Measurements from ENCODE around the gene INPP5D. TPM values are rescaled to one million over a fixed set of nuclear protein-coding genes. Genes with fewer than 3 reads are reported as not detected.
A peak's percentile ranks its signal among the peaks of the same experiment; 100 is the strongest.

Gene INPP5D
- total RNA-seq, 4 donors from 2014 or later: 8.0 to 12.5 (median 11.9) TPM

DNA sequence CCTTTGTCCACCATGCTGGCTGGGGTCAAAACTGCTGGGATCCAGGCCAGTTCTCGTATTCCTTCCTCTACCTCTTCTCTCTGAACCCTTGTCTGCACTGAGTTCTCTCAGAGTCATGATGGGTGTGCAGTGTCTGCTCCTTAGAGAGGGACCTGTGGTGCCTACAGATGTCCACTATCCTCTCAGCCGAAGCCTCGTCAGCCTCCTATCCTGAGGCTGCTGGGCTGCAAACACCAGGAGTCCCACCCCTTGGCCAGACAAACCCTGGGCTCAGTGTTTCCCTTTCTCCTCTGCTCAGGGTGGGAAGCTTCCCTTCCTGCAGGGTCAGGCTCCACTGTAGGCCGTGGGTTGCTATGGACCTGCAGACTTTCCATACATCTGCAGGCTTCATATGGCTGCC is 2.3 kb downstream of the INPP5D start:
- no peak for TF ChIP-seq EP300 (IDR thresholded peaks at IDR 0.05)
- TF ChIP-seq POLR2A (IDR thresholded peaks at IDR 0.05; ENCODE audit: low read depth): no peak
- TF ChIP-seq POLR2AphosphoS5 (IDR thresholded peaks at IDR 0.05): no peak
- TF ChIP-seq, protein P1, sequence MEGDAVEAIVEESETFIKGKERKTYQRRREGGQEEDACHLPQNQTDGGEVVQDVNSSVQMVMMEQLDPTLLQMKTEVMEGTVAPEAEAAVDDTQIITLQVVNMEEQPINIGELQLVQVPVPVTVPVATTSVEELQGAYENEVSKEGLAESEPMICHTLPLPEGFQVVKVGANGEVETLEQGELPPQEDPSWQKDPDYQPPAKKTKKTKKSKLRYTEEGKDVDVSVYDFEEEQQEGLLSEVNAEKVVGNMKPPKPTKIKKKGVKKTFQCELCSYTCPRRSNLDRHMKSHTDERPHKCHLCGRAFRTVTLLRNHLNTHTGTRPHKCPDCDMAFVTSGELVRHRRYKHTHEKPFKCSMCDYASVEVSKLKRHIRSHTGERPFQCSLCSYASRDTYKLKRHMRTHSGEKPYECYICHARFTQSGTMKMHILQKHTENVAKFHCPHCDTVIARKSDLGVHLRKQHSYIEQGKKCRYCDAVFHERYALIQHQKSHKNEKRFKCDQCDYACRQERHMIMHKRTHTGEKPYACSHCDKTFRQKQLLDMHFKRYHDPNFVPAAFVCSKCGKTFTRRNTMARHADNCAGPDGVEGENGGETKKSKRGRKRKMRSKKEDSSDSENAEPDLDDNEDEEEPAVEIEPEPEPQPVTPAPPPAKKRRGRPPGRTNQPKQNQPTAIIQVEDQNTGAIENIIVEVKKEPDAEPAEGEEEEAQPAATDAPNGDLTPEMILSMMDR (IDR thresholded peaks at IDR 0.05): no peak
- peak overlapping the region in 3 of 4 donors; percentile 72 to 74 (median 72) for H3K27ac ChIP-seq (replicated peaks in 1 of 4)
- peak overlapping the region; percentile 43 to 57 (median 50) for H3K4me3 ChIP-seq
- no peaks in the 10 kb centered on the region for H3K27me3 ChIP-seq
- no peaks in the 10 kb centered on the region for H3K36me3 ChIP-seq
- DNase-seq (ENCODE audit: extremely low spot score): no peak
- 59% methylated on average over 4 of the region's 4 CpGs for whole genome bisulfite sequencing
- peaks cover 27 to 50% (median 41%) of the 10 kb centered on the region in 4 donors for H3K4me1 ChIP-seq
- H3K9me3 ChIP-seq: no peaks in the 10 kb centered on the region
- intact Hi-C loops (cut with DNase I): no loop called here

DNA sequence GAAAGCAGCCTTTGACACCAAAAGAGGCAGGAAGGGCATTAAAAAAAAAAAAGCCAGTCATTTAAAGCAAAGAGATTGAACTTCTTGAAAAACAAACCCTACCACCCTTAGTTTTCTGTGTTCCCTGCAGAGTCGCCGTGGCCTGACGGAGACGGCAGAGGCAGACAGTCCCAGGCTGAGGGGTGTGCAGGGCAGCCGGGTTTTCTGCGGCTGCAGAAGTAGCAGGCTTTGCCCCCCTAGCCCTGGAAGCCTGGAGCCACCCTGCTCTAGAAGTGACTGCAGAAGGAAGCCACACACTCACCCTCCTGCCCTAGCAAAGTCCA is 2.8 kb downstream of the INPP5D start:
- H3K4me1 ChIP-seq: peaks cover 27 to 50% (median 41%) of the 10 kb centered on the region in 4 donors
- no peak for DNase-seq (ENCODE audit: extremely low spot score)
- no peaks in the 10 kb centered on the region for H3K9me3 ChIP-seq
- TF ChIP-seq, protein P1 (IDR thresholded peaks at IDR 0.05): no peak
- TF ChIP-seq POLR2A (IDR thresholded peaks at IDR 0.05; ENCODE audit: low read depth): no peak
- no peak for TF ChIP-seq POLR2AphosphoS5 (IDR thresholded peaks at IDR 0.05)
- TF ChIP-seq EP300 (IDR thresholded peaks at IDR 0.05): no peak
- H3K27ac ChIP-seq (replicated peaks in 1 of 4): no peak overlapping the region
- no peaks in the 10 kb centered on the region for H3K36me3 ChIP-seq
- no peaks in the 10 kb centered on the region for H3K27me3 ChIP-seq
- peak overlapping the region in 1 of 4 donors; percentile 57 for H3K4me3 ChIP-seq
- 91% methylated on average over 6 of the region's 6 CpGs for WGBS
- intact Hi-C loops (cut with DNase I): no loop called here

DNA sequence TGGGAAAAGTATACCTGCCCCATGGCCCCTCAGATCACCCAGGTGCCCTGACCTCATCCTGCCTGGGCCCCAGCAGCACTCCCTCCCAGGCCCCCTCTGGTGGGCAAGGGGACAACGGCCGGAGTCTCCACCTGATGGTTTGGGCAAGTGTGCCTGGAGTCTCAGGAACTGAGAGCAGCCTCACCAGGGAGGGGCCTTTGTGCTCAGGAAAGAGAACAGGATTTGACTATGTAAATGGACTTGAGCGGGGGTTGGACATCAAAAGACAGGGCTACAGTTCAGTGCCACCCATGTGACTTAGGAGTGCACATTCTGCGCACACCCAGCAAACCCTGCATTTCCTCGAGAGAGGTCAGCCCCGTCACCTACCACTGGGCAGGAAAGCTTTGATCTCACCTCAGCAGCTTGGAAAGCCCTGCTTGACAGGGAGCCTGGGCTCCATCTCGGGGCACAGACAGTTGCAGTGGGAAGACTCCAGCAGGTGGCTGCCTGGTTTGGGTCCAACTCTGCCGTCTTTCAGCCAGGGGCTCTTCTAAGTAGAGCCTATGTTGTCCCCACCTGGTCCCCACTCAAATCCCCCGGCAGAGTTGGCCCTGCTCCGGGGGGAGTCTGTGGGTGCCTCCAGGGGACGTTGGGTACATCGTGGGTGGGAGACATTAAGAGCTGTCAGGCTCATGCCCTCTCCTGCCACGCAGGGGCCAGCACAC is 3.3 kb downstream of the INPP5D start:
- H3K4me1 ChIP-seq: peaks cover 27 to 50% (median 41%) of the 10 kb centered on the region in 4 donors
- H3K27me3 ChIP-seq: no peaks in the 10 kb centered on the region
- peak overlapping the region in 1 of 4 donors; percentile 57 for H3K4me3 ChIP-seq
- no peaks in the 10 kb centered on the region for H3K9me3 ChIP-seq
- intact Hi-C loops (cut with DNase I): no loop called here
- H3K36me3 ChIP-seq: no peaks in the 10 kb centered on the region
- WGBS: 72% methylated on average over 6 of the region's 13 CpGs
- peak overlapping the region in 1 of 4 donors; percentile 1 for H3K27ac ChIP-seq (replicated peaks in 1 of 4)
- TF ChIP-seq POLR2AphosphoS5 (IDR thresholded peaks at IDR 0.05): peak in 1 of 2 donors; percentile 6
- TF ChIP-seq, protein P1 (IDR thresholded peaks at IDR 0.05): no peak
- no peak for DNase-seq (ENCODE audit: extremely low spot score)

DNA sequence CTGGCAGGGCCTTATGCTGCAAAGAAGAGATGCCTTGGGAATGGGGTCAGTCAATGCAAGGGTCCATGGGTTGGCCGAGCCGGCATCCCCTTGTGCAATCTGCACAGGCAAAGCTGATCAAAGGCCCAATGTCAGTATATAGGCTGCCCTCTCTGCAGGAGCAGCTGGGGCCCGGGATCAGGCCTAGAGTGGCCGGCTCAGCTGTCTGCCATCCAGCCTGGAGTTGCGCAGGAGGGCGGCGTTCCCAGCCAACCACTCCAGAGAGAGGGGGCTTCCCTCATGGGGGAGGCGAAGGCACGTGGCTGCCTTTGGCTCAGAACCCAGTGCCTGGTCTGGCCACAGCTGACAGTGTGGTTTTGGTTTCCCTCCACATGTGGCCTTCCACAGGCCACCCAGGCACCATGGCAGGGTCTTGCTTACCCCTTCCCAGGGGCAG is 3.9 kb downstream of the INPP5D start:
- no peaks in the 10 kb centered on the region for H3K9me3 ChIP-seq
- H3K36me3 ChIP-seq: no peaks in the 10 kb centered on the region
- H3K4me1 ChIP-seq: peaks cover 26 to 50% (median 41%) of the 10 kb centered on the region in 4 donors
- no peak for DNase-seq (ENCODE audit: extremely low spot score)
- TF ChIP-seq POLR2AphosphoS5 (IDR thresholded peaks at IDR 0.05) (no peak), POLR2A (IDR thresholded peaks at IDR 0.05; ENCODE audit: low read depth) (no peak), EP300 (IDR thresholded peaks at IDR 0.05) (no peak)
- TF ChIP-seq, protein P1 (IDR thresholded peaks at IDR 0.05): no peak
- peak overlapping the region in 1 of 4 donors; percentile 1 for H3K27ac ChIP-seq (replicated peaks in 1 of 4)
- intact Hi-C loops (cut with DNase I): no loop called here
- no peak overlapping the region for H3K4me3 ChIP-seq
- WGBS: 80% methylated on average over 2 of the region's 9 CpGs
- H3K27me3 ChIP-seq: no peaks in the 10 kb centered on the region
